Left lung (tissue), 10 donors: ENCODE measurements around the gene TRA2B. TPM values are rescaled to one million over a fixed set of nuclear protein-coding genes. Genes with fewer than 3 reads are reported as not detected.
A peak's percentile ranks its signal among the peaks of the same experiment; 100 is the strongest.

Source experiments
- ATAC-seq: fragments of 200-7000 bp; cut with Tn5 transposase; one replicate; pipeline ENCODE4 v1.9.1; 2020; ENCODE audit warnings: moderate library complexity
- DNase-seq, 4 donors: peaks; one replicate each; pipeline ENCODE4 v3.0.0-alpha.2; 2013 to 2020
- H3K27ac ChIP-seq, 2 donors: fragments of 200-600 bp; sonication (generic) in 1 of 2; one replicate each; pipeline versions ENCODE4 v1.5.0 to v1.8.0; 2020 to 2021
- H3K27me3 ChIP-seq, 2 donors: fragments of 200-600 bp; sonication (generic) in 1 of 2; one replicate each; pipeline versions ENCODE4 v1.5.0 to v1.8.0; 2020 to 2021
- H3K36me3 ChIP-seq, 2 donors: fragments of 200-600 bp; sonication (generic) in 1 of 2; one replicate each; pipeline versions ENCODE4 v1.5.0 to v1.8.0; 2020 to 2021
- H3K4me1 ChIP-seq, 2 donors: fragments of 200-600 bp; one replicate each; pipeline ENCODE4 v1.8.0; 2021
- H3K4me3 ChIP-seq, 2 donors: fragments of 200-600 bp; sonication (generic) in 1 of 2; one replicate each; pipeline versions ENCODE4 v1.5.0 to v1.8.0; 2020 to 2021; ENCODE audit warnings: mild to moderate bottlenecking in 1 of 2
- H3K9me3 ChIP-seq, 2 donors: fragments of 200-600 bp; sonication (generic) in 1 of 2; one replicate each; pipeline versions ENCODE4 v1.5.0 to v1.8.0; 2020 to 2021
- intact Hi-C, 2 donors: fragments of 100-400 bp; cut with DNase I; formaldehyde crosslinking; loops; one replicate each; pipeline versions ENCODE4 v1.11.2 to v1.14.2; 2022
- polyA plus RNA-seq, 6 donors: library from polyadenylated mRNA; unstranded; fragments of 120-200 nt; gene quantifications; one replicate each; pipeline ENCODE4 v1.2.1, GENCODE V29; 2013; ENCODE audit not compliant: insufficient read length in 6 of 6
- total RNA-seq, 2 donors: library from RNA; stranded (reverse); fragmentation: NEBNext Ultra II Directional; extraction: Animal tissue kit (Norgen Biotek cat#: 25700); gene quantifications; one replicate each; pipeline ENCODE4 v1.2.1, GENCODE V29; 2021
- TF ChIP-seq, protein P1 (sequence below), 2 donors: fragments of 200-600 bp; sonication (generic) in 1 of 2; IDR thresholded peaks; one replicate each; pipeline versions ENCODE4 v1.5.0 to v1.8.0; 2021; ENCODE audit warnings: antibody characterized with exemption in 2 of 2
- donor health status: DM: no; HTN: yes; CAD: no.
- donor health status: DM: no; HTN: no; CAD: no.

TRA2B gene
- total and polyA plus RNA-seq, 8 donors: 86.0 to 300 (median 273) TPM

DNA sequence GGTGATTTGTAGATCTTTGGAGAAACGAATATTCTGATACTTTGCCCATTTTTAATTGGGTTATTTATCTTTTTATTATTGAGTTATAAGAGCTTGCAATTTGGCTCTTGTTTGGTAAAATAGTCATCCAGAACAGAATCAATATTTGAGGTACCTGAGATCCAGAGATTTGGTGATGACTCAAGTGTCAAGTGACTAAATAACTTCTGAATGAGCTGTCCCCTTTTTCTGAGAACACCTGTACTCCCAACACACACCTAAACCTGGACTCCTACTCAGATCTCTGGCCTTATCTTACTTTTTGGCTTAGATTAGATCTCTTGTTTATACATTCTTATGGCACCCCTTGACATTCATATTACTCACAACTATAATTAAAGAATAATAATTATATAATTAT lies 3.1 kb upstream of the TRA2B start:
- Histone ChIP-seq H3K4me1 (peaks cover 0 to 14% of the 10 kb centered on the region in 2 donors), H3K36me3 (no peaks in the 10 kb centered on the region), H3K4me3 (no peak overlapping the region), H3K27me3 (no peaks in the 10 kb centered on the region), H3K27ac (no peak overlapping the region), H3K9me3 (no peaks in the 10 kb centered on the region)
- intact Hi-C loops: no loop called here
- TF ChIP-seq, protein P1, sequence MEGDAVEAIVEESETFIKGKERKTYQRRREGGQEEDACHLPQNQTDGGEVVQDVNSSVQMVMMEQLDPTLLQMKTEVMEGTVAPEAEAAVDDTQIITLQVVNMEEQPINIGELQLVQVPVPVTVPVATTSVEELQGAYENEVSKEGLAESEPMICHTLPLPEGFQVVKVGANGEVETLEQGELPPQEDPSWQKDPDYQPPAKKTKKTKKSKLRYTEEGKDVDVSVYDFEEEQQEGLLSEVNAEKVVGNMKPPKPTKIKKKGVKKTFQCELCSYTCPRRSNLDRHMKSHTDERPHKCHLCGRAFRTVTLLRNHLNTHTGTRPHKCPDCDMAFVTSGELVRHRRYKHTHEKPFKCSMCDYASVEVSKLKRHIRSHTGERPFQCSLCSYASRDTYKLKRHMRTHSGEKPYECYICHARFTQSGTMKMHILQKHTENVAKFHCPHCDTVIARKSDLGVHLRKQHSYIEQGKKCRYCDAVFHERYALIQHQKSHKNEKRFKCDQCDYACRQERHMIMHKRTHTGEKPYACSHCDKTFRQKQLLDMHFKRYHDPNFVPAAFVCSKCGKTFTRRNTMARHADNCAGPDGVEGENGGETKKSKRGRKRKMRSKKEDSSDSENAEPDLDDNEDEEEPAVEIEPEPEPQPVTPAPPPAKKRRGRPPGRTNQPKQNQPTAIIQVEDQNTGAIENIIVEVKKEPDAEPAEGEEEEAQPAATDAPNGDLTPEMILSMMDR (IDR thresholded peaks at IDR 0.05): no peak
- ATAC-seq (no peak), DNase-seq (no peak)

DNA sequence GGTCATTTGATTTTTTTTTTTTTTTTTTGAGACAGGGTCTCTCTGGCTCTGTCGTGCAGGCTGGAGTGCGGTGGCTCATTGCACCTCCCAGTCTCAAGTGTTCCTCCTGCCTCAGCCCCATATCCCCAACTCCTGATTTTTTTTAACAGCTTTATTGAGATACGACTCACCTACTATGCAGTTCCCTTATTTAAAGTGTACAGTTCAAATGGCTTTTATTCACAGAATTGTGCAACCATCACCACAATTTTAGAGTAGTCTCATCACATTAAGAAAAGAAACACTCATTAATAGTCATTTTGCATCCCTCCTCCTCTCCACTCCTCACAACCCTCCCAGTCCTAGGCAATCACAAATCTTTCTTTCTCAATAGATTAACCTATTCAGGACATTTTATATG lies 1.9 kb upstream of the TRA2B start:
- Histone ChIP-seq H3K4me3 (no peak overlapping the region), H3K9me3 (no peaks in the 10 kb centered on the region), H3K27me3 (no peaks in the 10 kb centered on the region), H3K27ac (no peak overlapping the region), H3K36me3 (no peaks in the 10 kb centered on the region), H3K4me1 (peaks cover 0 to 24% of the 10 kb centered on the region in 2 donors)
- intact Hi-C loops: no loop called here
- ATAC-seq (no peak), DNase-seq (no peak)
- TF ChIP-seq, protein P1 (IDR thresholded peaks at IDR 0.05): no peak

DNA sequence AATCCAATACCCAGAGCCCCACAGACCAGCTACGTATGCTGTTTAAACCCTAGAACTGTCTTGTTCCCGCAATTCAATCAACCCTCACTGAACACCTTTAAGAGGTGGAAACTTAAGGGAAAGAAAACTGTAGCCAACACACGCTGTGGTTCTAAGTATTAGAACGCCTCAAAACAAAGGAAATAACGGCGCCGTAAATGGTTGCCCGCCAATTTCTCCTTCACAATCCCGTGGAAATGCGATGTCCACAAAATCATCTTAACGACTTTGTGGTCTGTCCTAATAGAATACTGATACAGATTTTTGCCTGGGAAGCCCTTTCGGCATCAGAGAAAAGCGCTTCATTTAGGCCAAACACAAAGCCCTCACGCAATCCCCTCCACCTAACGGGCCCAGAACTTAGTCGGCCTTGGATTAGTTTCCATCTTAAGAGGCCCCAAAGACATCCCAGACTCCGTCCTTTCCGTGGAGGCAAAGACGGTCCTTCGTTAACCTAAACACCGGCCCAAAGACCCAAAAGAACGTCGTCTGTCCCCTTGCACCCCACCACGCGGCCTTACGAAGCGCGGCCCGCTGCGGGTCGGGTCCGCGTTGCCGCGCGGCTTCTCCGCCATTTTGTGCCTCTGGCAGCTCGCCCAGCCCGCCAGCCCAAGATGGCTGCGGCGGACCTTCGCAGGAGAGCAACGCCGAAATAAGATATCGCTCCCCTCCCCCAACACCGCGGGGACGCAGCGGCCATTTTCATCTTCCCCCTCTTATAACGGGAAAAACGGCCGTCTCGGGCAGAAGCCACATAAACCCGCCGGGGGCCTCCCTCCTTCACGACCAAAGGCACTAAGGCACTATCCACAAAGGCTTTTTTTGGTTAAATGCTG lies 763 bp downstream of the TRA2B start:
- H3K27ac ChIP-seq: peak overlapping the region; percentile 98 to 100
- H3K36me3 ChIP-seq: no peaks in the 10 kb centered on the region
- H3K4me3 ChIP-seq: peak overlapping the region; percentile 63 to 83
- H3K9me3 ChIP-seq: no peaks in the 10 kb centered on the region
- TF ChIP-seq, protein P1 (IDR thresholded peaks at IDR 0.05): no peak
- peaks cover 18 to 42% of the 10 kb centered on the region in 2 donors for H3K4me1 ChIP-seq
- no peaks in the 10 kb centered on the region for H3K27me3 ChIP-seq
- DNase-seq: peak; percentile 88 to 95 (median 94)
- intact Hi-C loops: no loop called here
- peak; percentile 84 for ATAC-seq

DNA sequence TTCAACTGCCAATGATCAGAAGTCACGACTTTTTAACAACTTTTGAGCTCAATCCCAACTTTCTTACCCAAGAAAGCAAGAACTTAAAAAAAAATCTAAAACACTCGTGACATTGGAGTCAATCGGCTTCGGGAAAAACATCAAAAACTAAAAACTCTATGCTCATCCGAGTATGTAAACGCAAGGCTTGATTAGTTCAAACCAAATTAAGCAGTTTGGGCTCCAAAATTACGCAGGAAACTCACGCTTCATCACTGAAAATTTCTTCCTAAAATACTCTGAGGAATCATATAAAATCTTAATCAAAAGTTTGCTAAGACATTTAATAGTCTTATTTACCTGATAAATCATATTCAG lies 1.6 kb downstream of the TRA2B start:
- DNase-seq (no peak), ATAC-seq (no peak)
- peak overlapping the region; percentile 63 to 83 for H3K4me3 ChIP-seq
- TF ChIP-seq, protein P1 (IDR thresholded peaks at IDR 0.05): no peak
- intact Hi-C loops: no loop called here
- peak overlapping the region; percentile 98 to 100 for H3K27ac ChIP-seq
- peaks cover 0 to 1% of the 10 kb centered on the region in 2 donors for H3K36me3 ChIP-seq
- no peaks in the 10 kb centered on the region for H3K9me3 ChIP-seq
- H3K27me3 ChIP-seq: no peaks in the 10 kb centered on the region
- peaks cover 24 to 50% of the 10 kb centered on the region in 2 donors for H3K4me1 ChIP-seq

DNA sequence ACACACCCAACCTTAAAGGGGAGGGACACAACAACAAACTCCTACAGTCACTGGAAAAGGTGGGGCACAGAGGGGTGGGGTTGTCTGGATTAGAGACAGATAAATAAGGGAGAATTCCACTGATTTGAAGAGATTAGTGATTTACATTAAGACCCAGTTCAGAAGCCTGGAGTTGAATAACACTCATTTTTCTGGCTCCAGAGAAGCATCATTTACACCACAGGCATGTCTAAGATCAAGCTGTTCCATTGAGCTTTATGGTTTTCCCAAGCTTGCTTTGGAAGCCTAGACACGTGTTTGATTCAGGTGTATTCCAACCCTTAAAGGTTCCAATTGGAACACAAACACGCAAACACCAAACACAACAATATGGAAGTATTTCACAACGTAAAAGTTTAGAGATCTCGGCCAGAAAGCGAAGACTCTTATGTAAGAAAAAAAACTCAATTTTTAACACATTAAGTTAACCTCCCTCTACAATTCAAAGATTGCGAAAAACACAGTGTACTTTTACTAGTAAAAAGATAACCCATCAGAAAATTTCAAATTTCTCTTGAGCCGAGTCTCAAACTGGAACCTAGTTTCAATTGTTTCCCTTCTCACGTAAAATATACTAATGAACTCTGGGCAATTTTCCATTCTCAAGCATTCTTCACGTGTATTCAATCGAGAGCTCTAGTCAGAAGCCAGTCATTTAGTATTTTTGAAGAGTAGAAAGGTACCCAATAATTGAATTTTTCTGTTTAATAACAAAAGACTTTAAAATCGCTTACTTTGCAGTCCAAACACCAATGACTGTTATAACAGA lies 2.1 kb downstream of the TRA2B start:
- intact Hi-C loops: no loop called here
- no peak for DNase-seq
- Histone ChIP-seq H3K27ac (peak overlapping the region in 1 of 2 donors; percentile 100), H3K27me3 (no peaks in the 10 kb centered on the region), H3K9me3 (no peaks in the 10 kb centered on the region), H3K4me3 (peak overlapping the region; percentile 63 to 83), H3K4me1 (peaks cover 29 to 56% of the 10 kb centered on the region in 2 donors), H3K36me3 (peaks cover 0 to 7% of the 10 kb centered on the region in 2 donors)
- no peak for ATAC-seq
- TF ChIP-seq, protein P1 (IDR thresholded peaks at IDR 0.05): no peak
